GM18907 (cell line): Measurements from ENCODE around the gene EMX1.

ENCODE experiments used
- ATAC-seq: cut with Tn5 transposase; IDR thresholded peaks from one replicate; pipeline ENCODE4 v1.9.1; 2021; ENCODE audit warnings: mild to moderate bottlenecking, moderate library complexity; ENCODE audit not compliant: unreplicated experiment

EMX1 gene

GRCh38 chr2:72956050-72956395 is 38.7 kb downstream of the EMX1 start:
- no peak for ATAC-seq

GRCh38 chr2:72956936-72957335 is 39.6 kb downstream of the EMX1 start:
- ATAC-seq: no peak

GRCh38 chr2:72958542-72959385 is 41.4 kb downstream of the EMX1 start:
- ATAC-seq: no peak

GRCh38 chr2:72959554-72959953 is 42.2 kb downstream of the EMX1 start:
- ATAC-seq: no peak

GRCh38 chr2:72959995-72960981 is 43.0 kb downstream of the EMX1 start:
- ATAC-seq: no peak

- no peak for ATAC-seq
Observed at GRCh38 chr2:72961036-72961720, 43.9 kb downstream of the EMX1 start.

- no peak for ATAC-seq
Observed at GRCh38 chr2:72961853-72962468, 44.6 kb downstream of the EMX1 start.

- no peak for ATAC-seq
Observed at GRCh38 chr2:72962911-72963310, 45.6 kb downstream of the EMX1 start.

- ATAC-seq: no peak
Observed at GRCh38 chr2:72963423-72964145, 46.3 kb downstream of the EMX1 start.

GRCh38 chr2:72964146-72964525 is 46.8 kb downstream of the EMX1 start:
- no peak for ATAC-seq

- ATAC-seq: no peak
Observed at GRCh38 chr2:72965016-72965415, 47.7 kb downstream of the EMX1 start.

- ATAC-seq: no peak
Observed at GRCh38 chr2:72965770-72966450, 48.6 kb downstream of the EMX1 start.

- ATAC-seq: no peak
Observed at GRCh38 chr2:72968286-72968685, 51.0 kb downstream of the EMX1 start.

- no peak for ATAC-seq
Observed at GRCh38 chr2:72969706-72970105, 52.4 kb downstream of the EMX1 start.

GRCh38 chr2:72971036-72971435 is 53.7 kb downstream of the EMX1 start:
- no peak for ATAC-seq

- ATAC-seq: no peak
Observed at GRCh38 chr2:72972352-72973136, 55.2 kb downstream of the EMX1 start.

GRCh38 chr2:72973137-72973535 is 55.8 kb downstream of the EMX1 start:
- no peak for ATAC-seq

- ATAC-seq: peak; percentile 88
Observed at GRCh38 chr2:72973566-72974435, 56.5 kb downstream of the EMX1 start.
